NCI-H226 (cell line): ENCODE data around the gene ABCG1.

Source experiments
- DNase-seq: peaks from one replicate; pipeline ENCODE4 v3.0.0-alpha.2; 2015

Gene ABCG1

GRCh38 chr21:42337830-42338728, 119.1 kb downstream of the ABCG1 start:
- no peak for DNase-seq

GRCh38 chr21:42338729-42339715, 120.1 kb downstream of the ABCG1 start:
- DNase-seq, result no peak

GRCh38 chr21:42340187-42341050, 121.5 kb downstream of the ABCG1 start:
- DNase-seq, result no peak

GRCh38 chr21:42341776-42342542, 123.0 kb downstream of the ABCG1 start:
- DNase-seq, result no peak

- DNase-seq, result no peak
Measured at GRCh38 chr21:42343101-42343500, 124.2 kb downstream of the ABCG1 start.

- DNase-seq, result no peak
Measured at GRCh38 chr21:42343556-42343955, 124.6 kb downstream of the ABCG1 start.

DNA sequence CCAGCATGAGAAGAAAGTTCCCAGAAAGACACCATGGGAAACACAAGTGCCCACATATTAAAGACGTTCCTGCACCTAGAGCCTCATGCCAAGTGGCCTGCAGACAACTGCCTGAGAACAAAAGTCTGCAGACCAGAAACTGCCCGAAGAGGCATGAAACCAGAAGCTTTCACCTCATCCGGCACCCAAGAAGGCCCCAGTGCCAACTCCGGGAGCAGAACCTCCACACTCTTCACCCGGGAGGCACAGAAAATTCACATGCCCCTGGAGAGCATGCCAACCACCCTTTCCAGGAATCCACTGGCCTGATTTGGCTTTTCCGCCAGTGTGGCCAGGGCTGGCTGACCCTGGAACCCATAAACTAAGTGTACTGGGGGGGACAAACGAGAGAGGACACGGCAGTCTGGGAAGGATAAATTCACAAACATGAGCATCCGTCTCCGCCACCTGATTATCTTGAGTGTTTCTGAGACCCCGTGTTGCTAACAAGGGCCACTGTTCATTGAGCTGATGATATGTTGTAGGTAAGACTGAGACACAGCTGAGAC, 125.1 kb downstream of the ABCG1 start:
- DNase-seq, result no peak

DNA sequence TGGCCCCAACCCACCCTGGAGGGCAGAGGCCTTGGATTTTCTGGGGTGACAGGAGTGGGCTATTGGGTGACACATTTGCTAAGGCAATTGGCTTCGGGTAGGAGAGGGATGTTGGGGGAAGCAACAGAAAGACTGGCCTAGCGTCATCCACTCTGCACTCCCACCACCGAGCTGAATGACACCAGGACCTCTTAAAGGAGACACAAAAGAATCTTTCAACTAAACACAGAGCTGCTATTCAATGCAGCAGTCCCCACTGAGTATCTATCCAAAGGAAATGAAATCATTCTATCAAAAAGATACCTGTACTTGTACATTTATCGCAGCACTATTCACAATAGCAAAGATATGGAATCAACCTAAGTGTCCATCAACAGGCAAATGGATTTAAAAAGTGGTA, 125.7 kb downstream of the ABCG1 start:
- no peak for DNase-seq

DNA sequence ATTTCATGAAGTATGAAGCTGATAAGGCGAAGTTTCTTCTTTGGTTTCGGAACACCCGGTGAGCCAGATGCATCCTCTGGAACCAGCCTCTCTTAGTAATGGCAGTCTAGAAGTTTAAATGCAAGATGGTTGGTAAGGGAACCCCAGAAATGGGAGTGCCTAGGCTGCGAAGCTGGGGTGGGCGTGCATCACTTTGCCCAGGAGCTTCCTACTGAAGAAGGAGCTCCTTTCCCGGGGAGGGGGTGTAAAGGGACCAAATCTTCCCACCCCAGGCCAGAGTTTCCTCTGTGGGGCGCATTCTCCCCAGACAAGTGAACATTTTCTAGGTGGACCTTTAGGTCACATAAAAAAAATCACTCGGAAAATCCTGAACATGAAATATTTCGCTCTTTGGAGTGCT, 127.5 kb downstream of the ABCG1 start:
- DNase-seq, result no peak
